DMS 273 (cell line): ENCODE results near the gene ZWINT.

Source experiments
- DNase-seq: peaks from one replicate; lab custom pipeline; 2025; ENCODE audit not compliant: unreplicated experiment; lab: John Stamatoyannopoulos, UW

Gene ZWINT, protein sequence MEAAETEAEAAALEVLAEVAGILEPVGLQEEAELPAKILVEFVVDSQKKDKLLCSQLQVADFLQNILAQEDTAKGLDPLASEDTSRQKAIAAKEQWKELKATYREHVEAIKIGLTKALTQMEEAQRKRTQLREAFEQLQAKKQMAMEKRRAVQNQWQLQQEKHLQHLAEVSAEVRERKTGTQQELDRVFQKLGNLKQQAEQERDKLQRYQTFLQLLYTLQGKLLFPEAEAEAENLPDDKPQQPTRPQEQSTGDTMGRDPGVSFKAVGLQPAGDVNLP

DNA sequence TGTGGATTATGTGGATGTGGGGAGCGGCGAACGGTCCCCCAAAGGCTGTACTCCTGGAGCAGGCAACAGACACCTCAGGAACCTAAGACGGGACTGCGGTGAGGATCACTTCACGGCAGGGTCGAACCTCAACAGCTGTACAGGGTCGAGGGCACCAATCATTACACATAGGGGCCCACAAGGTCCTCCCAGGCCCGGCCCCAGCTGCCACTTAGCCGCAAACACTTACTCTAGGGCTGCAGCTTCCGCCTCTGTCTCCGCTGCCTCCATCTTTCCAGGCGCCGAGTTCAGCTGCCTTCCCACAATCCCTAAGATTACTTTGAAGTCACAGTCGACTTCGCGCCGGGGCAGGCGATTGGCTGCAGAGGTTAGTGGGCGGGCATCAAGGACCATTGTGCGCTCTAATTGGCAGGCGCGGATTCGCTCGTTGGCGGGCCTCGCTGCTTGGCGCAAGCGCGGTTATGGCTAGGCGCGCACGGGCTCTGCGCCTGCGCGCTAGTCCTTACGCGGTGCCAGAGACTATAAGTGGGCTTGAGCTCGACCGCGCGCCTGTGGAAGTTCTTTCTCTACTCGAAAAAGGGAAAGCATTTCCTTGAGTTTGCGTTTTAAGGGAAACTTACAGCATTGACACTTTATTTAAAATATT lies at the start of gene ZWINT:
TSS of gene ZWINT (minus strand) at position 293 of the 646 bp plus-strand sequence. CDS start at position 270, 23 bp downstream.
- peak; percentile 96 for DNase-seq

DNA sequence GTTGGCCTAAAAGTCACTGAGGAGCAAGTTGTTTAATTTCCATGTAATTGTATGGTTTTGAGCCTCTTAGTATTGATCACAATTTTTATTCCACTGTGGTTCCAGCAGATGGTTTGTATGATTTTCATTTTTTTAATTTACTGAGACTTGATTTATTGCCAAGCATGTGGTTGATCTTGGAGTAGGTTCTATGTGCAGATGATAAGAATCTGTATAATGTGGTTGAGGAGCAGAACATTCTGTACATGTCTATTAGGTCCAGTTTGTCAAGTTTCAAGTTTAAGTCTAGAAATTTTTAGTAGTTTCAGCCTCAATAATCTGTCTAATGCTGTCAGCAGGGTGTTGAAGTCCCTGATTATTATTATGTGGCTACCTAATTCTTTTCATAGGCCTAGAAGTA lies 22.7 kb upstream of the ZWINT start:
- no peak for DNase-seq

DNA sequence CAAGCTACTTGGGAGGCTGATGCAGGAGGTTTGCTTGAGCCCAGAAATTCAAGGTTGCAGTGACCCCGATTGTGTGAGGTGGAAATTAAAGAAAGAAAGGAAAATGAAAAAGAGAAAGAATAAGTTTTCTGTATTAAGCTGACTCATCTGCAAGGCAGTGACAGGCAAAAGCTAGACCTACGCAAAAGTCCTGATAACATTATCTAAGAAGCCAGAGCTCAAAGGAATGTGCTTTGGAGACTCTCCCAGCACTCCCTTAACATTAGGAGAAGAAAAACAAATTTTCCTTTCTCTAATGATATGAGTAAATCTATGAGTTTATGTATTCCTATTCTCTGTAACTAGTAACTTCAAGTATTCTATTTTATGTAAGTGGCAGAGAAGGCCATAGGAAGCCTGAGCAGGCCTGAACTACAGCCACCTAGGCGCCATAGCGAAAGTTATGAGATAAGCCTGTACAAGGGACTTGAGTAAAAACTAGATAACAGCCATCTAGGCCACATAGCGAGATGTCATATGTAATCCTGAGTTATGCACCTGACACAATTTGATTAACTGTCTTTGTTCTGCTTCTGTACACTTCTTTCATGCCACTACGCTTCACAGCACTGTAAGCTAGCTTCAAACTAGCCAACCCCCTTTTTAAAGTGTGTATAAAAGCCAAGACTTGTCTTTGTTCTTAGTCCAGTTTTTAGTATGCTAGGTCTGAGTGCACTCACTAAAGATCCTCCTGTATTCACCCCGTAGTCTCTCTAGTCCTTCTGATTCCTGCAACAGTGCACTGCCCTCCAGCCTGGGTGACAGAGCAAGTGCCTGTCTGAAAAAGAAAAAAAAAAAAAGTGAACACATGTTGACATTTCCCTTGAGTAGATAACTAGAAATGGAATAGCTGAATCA lies 9.4 kb upstream of the ZWINT start:
- DNase-seq = peak; percentile 14

DNA sequence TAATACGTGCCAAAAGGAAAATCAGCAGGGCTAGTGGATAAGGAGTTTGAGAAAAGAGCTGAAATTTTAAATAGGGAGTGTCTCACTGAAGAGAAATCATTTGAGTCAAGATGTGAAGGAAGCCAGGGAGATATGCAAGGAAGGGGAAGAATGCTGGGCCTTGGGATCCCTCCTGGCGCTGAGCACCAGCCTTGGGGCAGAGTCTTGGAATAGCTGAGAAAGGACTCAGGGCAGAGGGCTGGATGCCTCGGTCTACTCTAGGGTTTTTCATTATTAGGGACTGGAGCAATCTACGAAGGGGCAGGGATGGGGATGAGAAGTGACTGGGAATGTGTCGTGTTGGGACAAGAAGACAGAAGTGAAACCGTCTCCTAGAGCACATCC lies 484 bp downstream of the ZWINT start:
- no peak for DNase-seq

DNA sequence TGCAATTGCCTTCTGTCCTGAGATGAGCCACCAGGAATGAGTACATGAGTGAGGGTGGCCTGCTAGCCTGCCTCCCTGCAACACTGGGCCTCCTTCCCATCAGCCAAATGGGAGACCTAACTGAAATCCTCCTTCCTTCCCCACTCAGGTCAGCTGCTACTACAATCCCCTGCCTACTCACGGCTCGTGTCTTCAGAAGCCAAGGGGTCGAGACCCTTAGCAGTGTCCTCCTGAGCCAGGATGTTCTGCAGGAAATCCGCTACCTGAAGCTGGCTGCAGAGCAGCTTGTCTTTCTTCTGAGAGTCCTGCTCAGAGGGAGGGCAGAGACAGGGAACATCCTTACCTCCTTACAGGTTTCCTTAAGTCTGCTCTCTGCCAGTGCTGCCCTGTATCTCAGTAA lies 1.2 kb downstream of the ZWINT start:
- no peak for DNase-seq

DNA sequence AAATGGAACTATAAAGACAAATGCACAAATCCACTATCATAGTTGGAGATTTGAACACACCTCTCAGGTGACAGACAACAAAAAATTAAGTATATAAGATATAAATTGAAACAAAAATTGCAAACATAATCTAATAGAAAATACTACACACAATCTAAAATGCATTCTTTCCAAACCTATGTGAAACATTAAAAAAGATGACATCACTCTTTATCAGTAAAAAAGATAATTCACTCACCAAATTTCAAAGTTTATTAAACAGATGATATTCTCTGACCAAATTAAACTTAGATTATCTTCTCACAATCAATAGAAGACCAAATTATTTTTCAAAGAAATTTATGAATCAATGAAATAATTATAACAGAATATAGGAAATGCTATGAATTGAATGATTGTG lies 4.0 kb downstream of the ZWINT start:
- DNase-seq = no peak

DNA sequence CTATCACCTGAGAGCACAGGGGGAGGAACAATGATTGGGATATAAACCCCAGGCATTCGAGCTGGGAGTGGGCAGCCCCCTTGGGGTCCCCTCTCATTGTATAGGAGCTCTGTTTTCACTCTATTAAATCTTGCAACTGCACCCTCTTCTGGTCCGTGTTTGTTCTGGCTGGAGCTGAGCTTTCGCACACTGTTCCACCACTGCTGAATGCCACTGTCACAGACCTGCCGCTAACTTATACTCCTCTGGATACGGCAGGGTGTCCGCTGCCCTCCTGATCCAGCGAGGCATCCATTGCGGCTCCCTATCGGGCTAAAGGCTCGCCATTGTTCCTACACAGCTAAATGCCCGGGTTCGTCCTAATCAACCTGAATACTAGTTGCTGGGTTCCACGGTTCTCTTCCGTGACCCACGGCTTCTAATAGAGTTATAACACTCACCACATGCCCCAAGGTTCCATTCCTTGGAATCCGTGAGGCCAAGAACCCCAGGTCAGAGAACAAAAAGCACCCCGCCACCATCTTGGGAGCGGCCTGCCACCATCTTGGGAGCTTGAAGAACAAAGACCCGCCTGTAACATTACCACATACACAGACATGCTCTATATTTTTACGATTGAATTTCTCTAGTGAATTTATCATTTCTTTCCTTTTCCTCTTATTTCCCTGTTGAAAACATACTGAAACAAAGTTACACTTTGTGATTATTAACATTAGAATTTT lies 9.0 kb downstream of the ZWINT start:
- DNase-seq = peak; percentile 1

DNA sequence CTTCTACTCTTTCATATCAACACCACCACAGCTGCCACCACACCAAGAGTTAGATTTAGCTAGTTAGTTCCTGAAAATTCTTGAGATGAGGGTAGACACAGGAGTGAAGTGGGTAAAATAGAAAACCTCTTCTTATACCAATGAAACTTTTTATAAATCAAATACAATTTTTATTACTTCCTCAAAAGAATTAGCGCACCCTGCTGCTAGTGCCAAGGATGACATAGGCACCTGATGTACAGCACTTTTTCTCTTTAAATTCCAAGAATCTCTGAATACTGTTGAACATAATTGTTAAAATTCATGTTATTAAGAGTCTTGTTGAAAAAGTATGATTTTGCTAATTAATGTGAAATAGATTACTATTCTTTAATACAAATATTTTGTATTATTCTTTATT lies 11.4 kb downstream of the ZWINT start:
- no peak for DNase-seq

DNA sequence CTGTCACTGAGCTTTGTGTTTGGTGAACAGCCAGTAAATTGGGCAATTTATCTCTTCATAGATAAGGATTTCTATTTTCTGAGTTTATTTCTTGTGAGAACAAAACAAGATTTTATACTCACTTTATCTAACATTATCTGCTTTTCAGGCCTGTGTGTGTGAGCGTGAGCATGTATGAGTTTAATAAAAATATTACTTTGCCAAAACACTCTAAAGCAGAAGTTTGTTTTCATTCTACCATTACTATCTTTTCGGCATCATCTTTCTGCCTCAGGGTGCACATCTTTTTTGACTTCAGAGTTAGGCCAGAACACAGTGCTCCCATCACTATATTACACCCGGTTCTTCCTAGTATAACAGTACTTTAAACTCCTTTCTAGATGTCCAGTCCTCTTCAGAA lies 13.0 kb downstream of the ZWINT start:
- DNase-seq = no peak

DNA sequence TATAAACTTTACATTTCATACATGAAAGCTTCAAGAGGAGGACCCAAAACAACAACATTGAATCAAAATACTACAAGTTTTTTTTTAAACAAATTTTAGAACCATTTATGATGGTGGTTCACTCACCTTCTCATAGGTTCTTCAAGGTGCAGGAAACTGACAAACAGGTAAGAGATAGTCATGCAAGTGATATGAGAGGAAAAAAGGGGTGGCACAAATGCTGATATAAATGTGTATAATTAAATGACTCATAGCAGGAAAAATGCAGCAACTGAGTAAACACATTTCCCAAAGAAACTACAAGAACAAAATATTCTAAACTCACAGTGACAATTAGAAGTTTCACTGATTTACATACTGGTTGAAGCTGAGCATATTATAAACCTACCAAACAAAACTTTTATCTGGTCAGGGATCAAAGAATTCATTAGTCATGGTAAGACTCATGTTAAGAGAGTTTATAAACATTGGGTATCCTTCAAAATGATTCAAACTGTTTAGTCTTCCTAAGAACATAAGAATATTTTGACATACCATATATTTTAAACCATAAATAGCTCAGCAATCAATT lies 14.1 kb downstream of the ZWINT start:
- DNase-seq = no peak

DNA sequence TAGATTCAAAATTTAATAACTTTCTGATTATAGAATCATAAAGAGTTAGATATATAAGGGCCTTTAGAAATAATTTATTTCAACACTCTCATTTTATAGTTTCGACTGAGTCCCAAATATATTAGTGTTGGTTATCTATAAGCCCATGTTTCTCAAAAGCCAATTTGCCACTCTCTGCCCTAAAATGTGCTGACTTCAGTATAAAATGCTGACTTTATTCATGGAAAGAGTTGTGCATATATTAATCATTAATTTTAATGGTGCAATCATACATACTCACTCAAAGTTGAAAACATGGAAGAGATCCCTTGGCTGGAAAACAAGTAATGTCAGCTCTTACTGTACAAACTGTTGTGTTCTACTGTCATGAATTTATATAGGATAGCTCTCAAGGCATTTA lies 19.4 kb downstream of the ZWINT start:
- DNase-seq = no peak

DNA sequence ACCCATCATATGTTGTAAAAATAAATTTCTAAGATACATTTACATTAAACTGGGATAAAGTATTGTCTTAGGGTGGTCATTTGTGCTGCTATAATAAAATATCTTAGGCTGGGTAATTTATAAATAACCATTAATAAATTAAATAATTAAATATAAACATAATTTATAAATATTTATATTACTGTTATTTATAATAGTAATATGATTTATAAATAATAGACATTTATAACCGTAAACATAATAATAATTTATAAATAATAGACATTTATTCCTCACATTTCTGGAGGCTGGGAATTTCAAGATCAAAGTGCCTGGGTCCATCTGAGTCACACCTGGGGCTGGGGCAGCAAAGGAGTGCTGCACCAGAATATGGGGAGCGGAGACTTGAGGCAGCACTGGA lies 31.1 kb downstream of the ZWINT start:
- no peak for DNase-seq

DNA sequence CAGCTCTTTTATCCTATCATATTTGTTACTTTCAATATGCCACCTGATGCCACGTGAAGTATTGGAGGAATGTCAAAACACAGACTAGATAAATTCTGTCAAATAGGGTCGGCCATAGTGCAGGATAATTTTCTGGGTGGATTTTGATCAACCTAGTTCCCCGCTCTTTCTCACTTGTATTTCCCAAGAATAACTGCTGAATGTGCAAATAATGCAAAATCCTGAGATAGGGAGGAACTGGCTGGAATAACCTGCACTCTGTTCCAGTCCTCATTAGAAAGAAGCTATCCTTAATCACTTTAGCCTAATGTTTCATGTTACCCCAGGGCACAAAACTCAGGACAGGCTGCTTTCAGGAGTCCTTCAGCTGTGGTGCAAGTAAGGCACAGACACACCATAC lies 33.9 kb downstream of the ZWINT start:
- no peak for DNase-seq

DNA sequence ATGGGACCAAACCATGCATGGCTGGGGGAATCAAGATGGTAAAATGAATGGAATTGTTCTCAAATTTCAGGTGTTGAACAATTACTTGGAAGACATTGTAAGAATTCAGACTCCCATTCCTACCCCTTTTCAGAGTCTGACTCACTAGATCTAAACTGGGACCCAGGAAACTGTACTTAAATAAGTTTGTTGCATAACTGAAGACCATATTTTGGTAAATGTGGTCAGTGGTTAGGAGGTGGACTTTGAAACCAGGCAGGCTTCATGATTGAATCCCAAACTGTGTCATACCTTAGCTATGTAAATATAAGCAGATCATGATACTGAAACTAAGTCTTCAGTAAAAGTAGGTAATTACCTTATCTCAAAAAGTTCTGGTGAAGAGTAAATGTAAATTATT lies 41.7 kb downstream of the ZWINT start:
- no peak for DNase-seq

DNA sequence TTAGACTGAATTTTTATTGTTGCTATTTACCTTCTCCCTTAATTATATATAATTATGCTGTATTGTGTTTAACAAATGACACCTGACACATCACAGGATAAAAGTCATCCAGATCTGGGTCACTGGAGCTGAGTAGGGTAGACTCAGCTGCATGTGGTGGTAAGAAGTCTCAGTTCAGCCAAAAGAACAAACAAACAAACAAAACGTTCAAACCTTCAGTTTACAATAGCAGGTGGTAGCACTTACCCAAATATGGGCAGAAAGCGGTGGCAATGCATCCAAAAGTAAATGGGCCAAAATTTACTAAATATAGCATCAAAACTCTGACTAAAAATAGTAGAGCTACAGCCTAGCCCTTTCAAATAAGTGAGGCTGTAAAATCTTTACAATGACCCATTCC lies 42.2 kb downstream of the ZWINT start:
- DNase-seq = no peak

DNA sequence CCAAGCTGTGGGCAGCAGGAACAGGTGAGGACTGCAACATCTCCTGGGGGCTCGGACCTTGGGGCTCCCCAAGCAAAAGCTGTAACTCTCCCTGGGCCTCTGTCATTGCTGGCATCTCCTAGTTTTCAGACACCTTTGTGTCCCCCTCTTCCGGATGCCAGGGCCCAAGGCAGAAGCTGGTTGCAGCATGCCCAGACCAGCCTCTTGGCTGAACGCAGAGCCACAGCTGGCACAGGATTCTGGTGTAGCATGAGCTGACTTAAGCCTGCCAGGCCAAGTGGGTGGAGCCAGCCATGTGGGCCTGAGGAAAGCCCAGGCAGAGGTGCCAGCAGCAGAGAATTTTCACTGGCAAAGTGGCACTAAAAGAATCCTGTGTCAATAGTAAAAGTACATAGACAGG lies 43.5 kb downstream of the ZWINT start:
- peak; percentile 44 for DNase-seq

DNA sequence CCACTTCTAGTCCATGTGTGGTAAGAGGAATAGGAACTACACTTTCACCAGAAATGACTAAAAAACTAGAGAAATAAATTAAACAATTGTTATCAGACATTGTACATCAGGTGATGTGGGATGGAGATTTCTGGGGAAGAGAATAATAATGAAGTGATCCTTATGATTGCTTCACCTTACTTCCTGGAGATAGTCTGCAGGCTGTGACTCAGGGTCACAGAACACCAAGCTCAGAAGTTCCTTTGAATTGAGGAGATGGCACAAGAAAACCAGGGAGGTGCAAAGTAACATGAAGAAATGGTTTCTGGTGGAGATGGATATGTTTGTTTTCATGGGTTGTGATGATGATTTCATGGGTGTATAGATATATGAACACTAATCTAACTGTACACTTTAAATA lies 44.5 kb downstream of the ZWINT start:
- DNase-seq = no peak
